Osteoblast (primary cell): ENCODE measurements around the gene PLEKHH3. TPM values are rescaled to one million over a fixed set of nuclear protein-coding genes. Genes with fewer than 3 reads are reported as not detected.

ENCODE experiments used
- DNase-seq: peaks from one replicate; pipeline ENCODE4 v3.0.0; 2011; ENCODE audit warnings: low spot score, mixed read lengths; ENCODE audit not compliant: insufficient read length; ENCODE audit errors: missing footprints
- H2AFZ ChIP-seq: 2 replicates; pipeline ENCODE4 v1.6.0; 2011; ENCODE audit warnings: mild to moderate bottlenecking, low read length
- H3K27ac ChIP-seq: 2 replicates; pipeline ENCODE4 v1.5.1; 2011; ENCODE audit warnings: mild to moderate bottlenecking, low read depth, low read length, moderate library complexity
- H3K27me3 ChIP-seq: 2 replicates; pipeline ENCODE4 v1.6.0; 2012; ENCODE audit warnings: mild to moderate bottlenecking, control low read depth, inconsistent platforms, low read length, moderate library complexity; ENCODE audit not compliant: insufficient read depth
- H3K36me3 ChIP-seq: 2 replicates; pipeline ENCODE4 v1.5.1; 2011; ENCODE audit warnings: mild to moderate bottlenecking, low read length, control low read depth, moderate library complexity; ENCODE audit not compliant: insufficient read depth
- H3K4me1 ChIP-seq: 2 replicates; pipeline ENCODE4 v1.5.1; 2011; ENCODE audit warnings: mild to moderate bottlenecking, low read length, control low read depth, moderate library complexity; ENCODE audit not compliant: insufficient read depth
- H3K4me2 ChIP-seq: 2 replicates; pipeline ENCODE4 v1.6.0; 2011; ENCODE audit warnings: mild to moderate bottlenecking, low read length; ENCODE audit not compliant: insufficient read depth
- H3K4me3 ChIP-seq: fragments of 200-600 bp; sonication (generic); 3 replicates; pipeline ENCODE4 v1.5.1; 2012; ENCODE audit warnings: mild to moderate bottlenecking, low read length, inconsistent platforms; ENCODE audit not compliant: insufficient read depth
- H3K79me2 ChIP-seq: 2 replicates; pipeline ENCODE4 v1.6.0; 2012; ENCODE audit warnings: mild to moderate bottlenecking, low read length, control low read depth, inconsistent platforms; ENCODE audit not compliant: insufficient read depth
- H3K9me3 ChIP-seq: 2 replicates; pipeline ENCODE4 v1.5.1; 2011; ENCODE audit warnings: low read depth, low read length, control low read depth
- H4K20me1 ChIP-seq: 2 replicates; pipeline ENCODE4 v1.6.0; 2012; ENCODE audit warnings: mild to moderate bottlenecking, low read length, control low read depth; ENCODE audit not compliant: insufficient read depth
- total RNA-seq: library from RNA; depleted of rRNA; stranded (reverse); fragments of >200 nt; gene quantifications from 2 replicates; pipeline ENCODE4 v1.2.3, GENCODE V29; 2012
- TF ChIP-seq, protein P1 (sequence below): IDR thresholded peaks from 2 replicates; pipeline ENCODE4 v1.5.1; 2011; ENCODE audit warnings: mild to moderate bottlenecking, low read depth, low read length, moderate library complexity; ENCODE audit errors: extremely low read depth

PLEKHH3 gene
- total RNA-seq, 1 donor, result 19.9 TPM

DNA sequence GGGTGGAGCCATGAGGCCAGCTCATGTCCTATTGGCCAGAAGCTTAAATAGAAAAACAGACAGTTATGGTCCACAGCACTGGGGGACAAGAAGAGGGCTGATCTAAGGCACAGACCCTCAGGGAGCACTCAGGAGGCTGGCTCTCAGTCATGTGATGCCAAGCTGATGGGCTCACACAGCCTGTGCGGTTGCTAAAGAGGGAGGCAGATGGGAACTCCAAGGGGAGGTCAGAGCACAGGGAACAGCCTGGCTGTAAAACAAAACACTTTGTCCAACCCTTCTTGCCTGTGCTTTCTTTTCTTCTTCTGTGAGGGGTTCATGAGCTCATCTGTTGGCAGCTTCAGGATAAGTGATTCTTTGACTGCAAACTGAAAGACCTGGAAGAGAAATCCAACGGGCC is 32.8 kb upstream of the PLEKHH3 start:
- no peak overlapping the region for H3K4me3 ChIP-seq
- H3K9me3 ChIP-seq, result no peaks in the 10 kb centered on the region
- H3K36me3 ChIP-seq, result peaks cover 79% of the 10 kb centered on the region
- H3K4me1 ChIP-seq, result no peaks in the 10 kb centered on the region
- no peak for DNase-seq
- no peak overlapping the region for H2AFZ ChIP-seq
- TF ChIP-seq, protein P1, sequence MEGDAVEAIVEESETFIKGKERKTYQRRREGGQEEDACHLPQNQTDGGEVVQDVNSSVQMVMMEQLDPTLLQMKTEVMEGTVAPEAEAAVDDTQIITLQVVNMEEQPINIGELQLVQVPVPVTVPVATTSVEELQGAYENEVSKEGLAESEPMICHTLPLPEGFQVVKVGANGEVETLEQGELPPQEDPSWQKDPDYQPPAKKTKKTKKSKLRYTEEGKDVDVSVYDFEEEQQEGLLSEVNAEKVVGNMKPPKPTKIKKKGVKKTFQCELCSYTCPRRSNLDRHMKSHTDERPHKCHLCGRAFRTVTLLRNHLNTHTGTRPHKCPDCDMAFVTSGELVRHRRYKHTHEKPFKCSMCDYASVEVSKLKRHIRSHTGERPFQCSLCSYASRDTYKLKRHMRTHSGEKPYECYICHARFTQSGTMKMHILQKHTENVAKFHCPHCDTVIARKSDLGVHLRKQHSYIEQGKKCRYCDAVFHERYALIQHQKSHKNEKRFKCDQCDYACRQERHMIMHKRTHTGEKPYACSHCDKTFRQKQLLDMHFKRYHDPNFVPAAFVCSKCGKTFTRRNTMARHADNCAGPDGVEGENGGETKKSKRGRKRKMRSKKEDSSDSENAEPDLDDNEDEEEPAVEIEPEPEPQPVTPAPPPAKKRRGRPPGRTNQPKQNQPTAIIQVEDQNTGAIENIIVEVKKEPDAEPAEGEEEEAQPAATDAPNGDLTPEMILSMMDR, result no peak
- no peaks in the 10 kb centered on the region for H3K27me3 ChIP-seq
- no peak overlapping the region for H3K4me2 ChIP-seq
- H3K27ac ChIP-seq, result no peak overlapping the region
- no peaks in the 10 kb centered on the region for H4K20me1 ChIP-seq
- H3K79me2 ChIP-seq, result no peaks in the 10 kb centered on the region

- H2AFZ ChIP-seq, result no peak overlapping the region
- H4K20me1 ChIP-seq, result no peaks in the 10 kb centered on the region
- H3K4me2 ChIP-seq, result no peak overlapping the region
- no peak overlapping the region for H3K27ac ChIP-seq
- H3K4me1 ChIP-seq, result no peaks in the 10 kb centered on the region
- H3K27me3 ChIP-seq, result no peaks in the 10 kb centered on the region
- TF ChIP-seq, protein P1, result no peak
- H3K9me3 ChIP-seq, result no peaks in the 10 kb centered on the region
- no peaks in the 10 kb centered on the region for H3K79me2 ChIP-seq
- DNase-seq, result no peak
- peaks cover 80% of the 10 kb centered on the region for H3K36me3 ChIP-seq
- H3K4me3 ChIP-seq, result no peak overlapping the region
These were observed 31.8 kb upstream of the PLEKHH3 start for GRCh38 chr17:42708588-42708987.

DNA sequence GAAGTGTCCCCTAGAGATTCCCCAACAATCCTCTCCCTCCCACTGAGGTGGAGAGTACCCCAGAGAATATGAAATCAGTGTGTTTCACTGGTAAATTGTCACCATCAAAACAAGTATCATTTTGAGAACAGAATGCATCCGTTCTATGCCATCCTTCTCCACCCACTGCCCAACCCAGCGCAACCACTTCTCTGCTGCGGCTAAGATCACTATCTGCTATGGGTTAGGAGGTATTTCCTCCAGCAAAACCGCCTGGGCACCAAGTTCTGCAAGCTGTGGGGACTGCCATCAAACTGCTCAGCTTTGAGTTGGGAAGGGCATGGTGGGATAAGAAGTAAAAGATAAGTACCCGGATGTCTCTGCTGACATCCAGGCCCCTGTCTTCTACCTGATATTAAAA is 29.9 kb upstream of the PLEKHH3 start:
- no peak overlapping the region for H2AFZ ChIP-seq
- H3K27ac ChIP-seq, result no peak overlapping the region
- no peaks in the 10 kb centered on the region for H3K79me2 ChIP-seq
- H3K36me3 ChIP-seq, result peaks cover 80% of the 10 kb centered on the region
- H3K4me2 ChIP-seq, result no peak overlapping the region
- H3K27me3 ChIP-seq, result no peaks in the 10 kb centered on the region
- no peak for DNase-seq
- no peaks in the 10 kb centered on the region for H4K20me1 ChIP-seq
- H3K9me3 ChIP-seq, result no peaks in the 10 kb centered on the region
- no peaks in the 10 kb centered on the region for H3K4me1 ChIP-seq
- no peak overlapping the region for H3K4me3 ChIP-seq
- TF ChIP-seq, protein P1, result no peak

GRCh38 chr17:42704837-42705494 is 28.2 kb upstream of the PLEKHH3 start:
- Histone ChIP-seq H3K36me3 (peaks cover 81% of the 10 kb centered on the region), H3K27ac (no peak overlapping the region), H4K20me1 (no peaks in the 10 kb centered on the region), H3K4me1 (no peaks in the 10 kb centered on the region), H2AFZ (no peak overlapping the region), H3K79me2 (no peaks in the 10 kb centered on the region), H3K4me3 (no peak overlapping the region), H3K27me3 (no peaks in the 10 kb centered on the region), H3K9me3 (no peaks in the 10 kb centered on the region), H3K4me2 (no peak overlapping the region)
- TF ChIP-seq, protein P1, result no peak
- DNase-seq, result no peak
